CD4-positive, alpha-beta T cell treated with Interferon gamma for 1 hour (primary cell): ENCODE data around the gene GNPTAB.

ENCODE experiments used
- DNase-seq: peaks from one replicate; pipeline ENCODE4 v3.0.0-alpha.2; 2020

GNPTAB gene

GRCh38 chr12:101727098-101727497 is 103.7 kb downstream of the GNPTAB start:
- no peak for DNase-seq

- DNase-seq = no peak
These were observed 108.4 kb downstream of the GNPTAB start for GRCh38 chr12:101722392-101722791.

GRCh38 chr12:101720118-101720517 is 110.6 kb downstream of the GNPTAB start:
- DNase-seq = no peak

- DNase-seq = no peak
These were observed 111.2 kb downstream of the GNPTAB start for GRCh38 chr12:101719566-101719965.

- no peak for DNase-seq
These were observed 115.8 kb downstream of the GNPTAB start for GRCh38 chr12:101714877-101715444.

GRCh38 chr12:101713930-101714329 is 116.8 kb downstream of the GNPTAB start:
- no peak for DNase-seq

- no peak for DNase-seq
These were observed 117.6 kb downstream of the GNPTAB start for GRCh38 chr12:101713059-101713682.

GRCh38 chr12:101710288-101710687 is 120.5 kb downstream of the GNPTAB start:
- DNase-seq = no peak

GRCh38 chr12:101707131-101707782 is 123.5 kb downstream of the GNPTAB start:
- no peak for DNase-seq

GRCh38 chr12:101706403-101706802 is 124.4 kb downstream of the GNPTAB start:
- no peak for DNase-seq

GRCh38 chr12:101703487-101703886 is 127.3 kb downstream of the GNPTAB start:
- no peak for DNase-seq

GRCh38 chr12:101700299-101700820 is 130.4 kb downstream of the GNPTAB start:
- no peak for DNase-seq

- DNase-seq = no peak
These were observed 131.9 kb downstream of the GNPTAB start for GRCh38 chr12:101698800-101699347.

- DNase-seq = no peak
These were observed 132.6 kb downstream of the GNPTAB start for GRCh38 chr12:101697930-101698799.

- peak; percentile 71 for DNase-seq
These were observed 133.4 kb downstream of the GNPTAB start, which contains the start of gene CHPT1 for GRCh38 chr12:101697197-101697929. Gene CHPT1 (plus strand): TSS chr12:101697640. CDS start chr12:101697862, 222 bp downstream.

GRCh38 chr12:101696251-101697196 is 134.2 kb downstream of the GNPTAB start:
- DNase-seq = peak; percentile 7

GRCh38 chr12:101695706-101696105 is 135.1 kb downstream of the GNPTAB start:
- no peak for DNase-seq
